Cerebellar nuclear complex (tissue), 1 donor: ENCODE measurements around the gene CDC42SE2.
"Not testable (repeated sequence)": the region's sequence is repeated elsewhere in the genome, so short reads cannot be mapped to it uniquely, and the experiment has no call there.

Source experiments
- DNase-seq, 2 experiments: peaks; one replicate each; lab custom pipeline; 2025; lab: John Stamatoyannopoulos, UW

CDC42SE2 gene

GRCh38 chr5:131277875-131278740 lies 14.3 kb downstream of the CDC42SE2 start:
- DNase-seq = no peak

GRCh38 chr5:131278741-131279124 lies 14.9 kb downstream of the CDC42SE2 start:
- DNase-seq = not testable (repeated sequence)

- no peak for DNase-seq
Measured at GRCh38 chr5:131279204-131279603, 15.4 kb downstream of the CDC42SE2 start.

GRCh38 chr5:131280417-131280816 lies 16.6 kb downstream of the CDC42SE2 start:
- no peak for DNase-seq

GRCh38 chr5:131281133-131281867 lies 17.4 kb downstream of the CDC42SE2 start:
- no peak for DNase-seq

GRCh38 chr5:131281868-131282234 lies 18.0 kb downstream of the CDC42SE2 start:
- no peak for DNase-seq

GRCh38 chr5:131282235-131282634 lies 18.4 kb downstream of the CDC42SE2 start:
- DNase-seq = no peak

GRCh38 chr5:131285703-131286399 lies 22.0 kb downstream of the CDC42SE2 start:
- no peak for DNase-seq

- DNase-seq = no peak
Measured at GRCh38 chr5:131286400-131286715, 22.5 kb downstream of the CDC42SE2 start.

GRCh38 chr5:131288328-131288727 lies 24.5 kb downstream of the CDC42SE2 start:
- no peak for DNase-seq

GRCh38 chr5:131289738-131290137 lies 25.9 kb downstream of the CDC42SE2 start:
- no peak for DNase-seq

GRCh38 chr5:131296213-131296672 lies 32.4 kb downstream of the CDC42SE2 start:
- no peak for DNase-seq

GRCh38 chr5:131297886-131298285 lies 34.0 kb downstream of the CDC42SE2 start:
- no peak for DNase-seq

- no peak for DNase-seq
Measured at GRCh38 chr5:131299465-131299864, 35.6 kb downstream of the CDC42SE2 start.

- DNase-seq = no peak
Measured at GRCh38 chr5:131302506-131302905, 38.7 kb downstream of the CDC42SE2 start.

- DNase-seq = no peak
Measured at GRCh38 chr5:131303537-131303936, 39.7 kb downstream of the CDC42SE2 start.

- DNase-seq = no peak
Measured at GRCh38 chr5:131304414-131304813, 40.6 kb downstream of the CDC42SE2 start.

- DNase-seq = no peak
Measured at GRCh38 chr5:131305138-131305689, 41.4 kb downstream of the CDC42SE2 start.

GRCh38 chr5:131305906-131306305 lies 42.1 kb downstream of the CDC42SE2 start:
- DNase-seq = no peak

GRCh38 chr5:131312235-131312772 lies 48.5 kb downstream of the CDC42SE2 start:
- DNase-seq = not testable (repeated sequence)

GRCh38 chr5:131316026-131316425 lies 52.2 kb downstream of the CDC42SE2 start:
- no peak for DNase-seq

GRCh38 chr5:131316822-131317221 lies 53.0 kb downstream of the CDC42SE2 start:
- no peak for DNase-seq
